GM12878 (cell line): ENCODE measurements around the gene TIMP2. TPM values are rescaled to one million over a fixed set of nuclear protein-coding genes. Genes with fewer than 3 reads are reported as not detected.

Experiments used
- ATAC-seq: fragments of 200-7000 bp; cut with Tn5 transposase; 3 replicates; pipeline ENCODE4 v1.9.1; 2020; ENCODE audit warnings: mild to moderate bottlenecking, moderate library complexity
- BruUV-seq: library from RNA; stranded (reverse); fragments of 400-500 nt; replicated peaks from 2 replicates; lab custom pipeline; 2021; lab: Mats Ljungman, UMichigan
- CTCF ChIA-PET: fragments of 300-600 bp; sonication (Branson Sonifier 250); formaldehyde crosslinking; extraction: SDS; loops from one replicate; lab custom pipeline; 2021; ENCODE audit warnings: inconsistent platforms; lab: Yijun Ruan, JAX
- POLR2A ChIA-PET: fragments of 350-600 bp; formaldehyde crosslinking; extraction: SDS; loops from one replicate; lab custom pipeline; 2021; ENCODE audit warnings: inconsistent platforms; lab: Charles Lee
- RAD21 ChIA-PET: fragments of 300-600 bp; sonication (Branson Sonifier 250); formaldehyde crosslinking; loops from one replicate; lab custom pipeline; 2023; ENCODE audit warnings: antibody characterized with exemption; ENCODE audit not compliant: unreplicated experiment; lab: Charles Lee
- SMC1A ChIA-PET: fragments of 300-600 bp; sonication (Branson Sonifier 250); formaldehyde crosslinking; loops from one replicate; lab custom pipeline; 2023; ENCODE audit not compliant: unreplicated experiment, uncharacterized antibody; lab: Charles Lee
- DNase-seq: peaks from one replicate; pipeline ENCODE4 v3.0.0-alpha.2; 2011; ENCODE audit warnings: low read depth, low spot score
- FAIRE-seq: peaks from 3 replicates; lab custom pipeline; 2011; peaks lifted over from hg19 to GRCh38; lab: Jason Lieb, UNC
- H2AFZ ChIP-seq: 2 replicates; pipeline ENCODE4 v1.6.0; 2011; ENCODE audit warnings: low read depth, low read length, control low read depth; ENCODE audit not compliant: control insufficient read depth
- H3K27ac ChIP-seq: 2 replicates; pipeline ENCODE4 v1.5.1; 2011; ENCODE audit warnings: control low read depth; ENCODE audit not compliant: control insufficient read depth, insufficient read depth
- H3K27me3 ChIP-seq, 2 experiments: replicated peaks in 1 of 2; 2 replicates each; pipeline versions ENCODE4 v1.6.0 to v1.6.1; 2011; ENCODE audit warnings: low read length in 1 of 2; ENCODE audit not compliant: control insufficient read depth in 2 of 2, insufficient read depth in 2 of 2
- H3K36me3 ChIP-seq, 2 experiments: 2 replicates each; pipeline ENCODE4 v1.5.1; 2011; ENCODE audit warnings: low read length in 1 of 2; ENCODE audit not compliant: control insufficient read depth in 2 of 2, insufficient read depth in 2 of 2
- H3K4me1 ChIP-seq: 2 replicates; pipeline ENCODE4 v1.6.1; 2011; ENCODE audit warnings: mild to moderate bottlenecking, low read length, moderate library complexity, mixed read lengths; ENCODE audit not compliant: control insufficient read depth, insufficient read depth
- H3K4me2 ChIP-seq: 2 replicates; pipeline ENCODE4 v1.6.0; 2011; ENCODE audit warnings: control low read depth; ENCODE audit not compliant: control insufficient read depth, insufficient read depth
- H3K4me3 ChIP-seq: fragments of 200-600 bp; sonication (generic); 2 replicates; pipeline ENCODE4 v1.5.1; 2016
- H3K79me2 ChIP-seq: 2 replicates; pipeline ENCODE4 v1.6.0; 2011; ENCODE audit warnings: low read length; ENCODE audit not compliant: control insufficient read depth, insufficient read depth
- H3K9ac ChIP-seq: 2 replicates; pipeline ENCODE4 v1.8.0; 2011; ENCODE audit warnings: low read length, control low read depth, mixed read lengths; ENCODE audit not compliant: control insufficient read depth, insufficient read depth
- H3K9me3 ChIP-seq: replicated peaks from 3 replicates; pipeline ENCODE4 v1.5.1; 2011; ENCODE audit warnings: mild to moderate bottlenecking, low read length; ENCODE audit not compliant: control insufficient read depth, insufficient read depth
- H4K20me1 ChIP-seq: 2 replicates; pipeline ENCODE4 v1.6.0; 2011; ENCODE audit not compliant: control insufficient read depth, insufficient read depth
- FOXK2 ChIP-seq: fragments of 450-650 bp; IDR thresholded peaks from 2 replicates; pipeline ENCODE4 v1.6.1; 2017; ENCODE audit warnings: mild to moderate bottlenecking, moderate library complexity
- MYC ChIP-seq: IDR thresholded peaks from 2 replicates; pipeline ENCODE4 v1.6.1; 2011; ENCODE audit warnings: mild to moderate bottlenecking, low read length, moderate library complexity, inconsistent platforms; ENCODE audit not compliant: insufficient read depth, insufficient replicate concordance, insufficient read length, severe bottlenecking
- POLR2AphosphoS2 ChIP-seq: IDR thresholded peaks from 2 replicates; pipeline ENCODE4 v1.6.1; 2011; ENCODE audit warnings: low read depth, mild to moderate bottlenecking, low read length, improper control_type of control experiment, moderate library complexity
- POU2F2 ChIP-seq: IDR thresholded peaks from 3 replicates; pipeline ENCODE4 v1.6.1; 2011; ENCODE audit warnings: low read depth, mild to moderate bottlenecking, low read length, borderline replicate concordance
- RAD51 ChIP-seq: fragments of 450-650 bp; IDR thresholded peaks from 2 replicates; pipeline ENCODE4 v1.6.1; 2016; ENCODE audit warnings: moderate library complexity, mild to moderate bottlenecking, inconsistent platforms
- SMAD5 ChIP-seq: IDR thresholded peaks from 2 replicates; pipeline ENCODE4 v1.6.1; 2016; ENCODE audit warnings: antibody characterized with exemption, low read depth
- WGBS: methylation state at CpG from one replicate; pipeline ENCODE4 v1.1.6; 2016; ENCODE audit warnings: low lambda C conversion rate; ENCODE audit not compliant: insufficient replicate concordance, insufficient coverage; ENCODE audit errors: missing lambda C conversion rate; 5-methylcytosine and 5-hydroxymethylcytosine counted together
- in situ Hi-C: fragments of 300-500 bp; cut with MboI; formaldehyde crosslinking; loops from 9 replicates; pipeline ENCODE4 v1.14.3; 2018; ENCODE audit warnings: mixed read lengths
- intact Hi-C: fragments of 100-400 bp; cut with micrococcal nuclease; formaldehyde crosslinking; loops from one replicate; pipeline ENCODE4 v1.14.2; 2022; ENCODE audit not compliant: unreplicated experiment
- polyA plus RNA-seq, 11 experiments: library from polyadenylated mRNA; depleted of rRNA in 4 of 11; unstranded in 6 of 11; stranded (reverse) in 5 of 11; fragments of >200 nt; fragmentation: Nextera tagmentation in 4 of 11; fragmentation: Illumina TruSeq in 1 of 11; extraction: Ambion mirVana in 4 of 11; extraction: Trizol in 1 of 11; gene quantifications; 1 replicate in 1 of 11; 2 replicates in 10 of 11; pipeline versions ENCODE4 v1.2.1 to v1.2.3, GENCODE V29; 2011 to 2016; ENCODE audit warnings: inconsistent platforms in 2 of 11, missing spikeins in 2 of 11, low read depth in 1 of 11
- total RNA-seq, 4 experiments: library from RNA; depleted of rRNA in 3 of 4; stranded (reverse); fragments of >200 nt in 3 of 4; fragmentation: Illumina TruSeq in 1 of 4; extraction: Trizol in 1 of 4; gene quantifications; 2 replicates each; pipeline versions ENCODE4 v1.2.1 to v1.2.3, GENCODE V29; 2013 to 2021
- TF ChIP-seq, protein P1 (sequence below): fragments of 450-650 bp; conservative IDR thresholded peaks from 2 replicates; pipeline ENCODE4 v1.6.1; 2017; ENCODE audit warnings: mild to moderate bottlenecking, moderate library complexity
- TF ChIP-seq, protein P2 (sequence below): IDR thresholded peaks from 2 replicates; pipeline ENCODE4 v1.6.1; 2012; ENCODE audit warnings: mild to moderate bottlenecking, low read depth, low read length
- TF ChIP-seq, protein P3 (sequence below): fragments of 450-650 bp; IDR thresholded peaks from 2 replicates; pipeline ENCODE4 v1.6.1; 2017; ENCODE audit warnings: mild to moderate bottlenecking, moderate library complexity
- TF ChIP-seq, protein P4 (sequence below): fragments of 450-650 bp; IDR thresholded peaks from 2 replicates; pipeline ENCODE4 v1.6.1; 2017; ENCODE audit warnings: mild to moderate bottlenecking

Gene TIMP2
- total and polyA plus RNA-seq, 10 of the 15 experiments (the other 5 are each of a cell fraction or from before 2014, with no cell fraction given): 0.03 to 0.41 (median 0.04) TPM; not detected in 7

DNA sequence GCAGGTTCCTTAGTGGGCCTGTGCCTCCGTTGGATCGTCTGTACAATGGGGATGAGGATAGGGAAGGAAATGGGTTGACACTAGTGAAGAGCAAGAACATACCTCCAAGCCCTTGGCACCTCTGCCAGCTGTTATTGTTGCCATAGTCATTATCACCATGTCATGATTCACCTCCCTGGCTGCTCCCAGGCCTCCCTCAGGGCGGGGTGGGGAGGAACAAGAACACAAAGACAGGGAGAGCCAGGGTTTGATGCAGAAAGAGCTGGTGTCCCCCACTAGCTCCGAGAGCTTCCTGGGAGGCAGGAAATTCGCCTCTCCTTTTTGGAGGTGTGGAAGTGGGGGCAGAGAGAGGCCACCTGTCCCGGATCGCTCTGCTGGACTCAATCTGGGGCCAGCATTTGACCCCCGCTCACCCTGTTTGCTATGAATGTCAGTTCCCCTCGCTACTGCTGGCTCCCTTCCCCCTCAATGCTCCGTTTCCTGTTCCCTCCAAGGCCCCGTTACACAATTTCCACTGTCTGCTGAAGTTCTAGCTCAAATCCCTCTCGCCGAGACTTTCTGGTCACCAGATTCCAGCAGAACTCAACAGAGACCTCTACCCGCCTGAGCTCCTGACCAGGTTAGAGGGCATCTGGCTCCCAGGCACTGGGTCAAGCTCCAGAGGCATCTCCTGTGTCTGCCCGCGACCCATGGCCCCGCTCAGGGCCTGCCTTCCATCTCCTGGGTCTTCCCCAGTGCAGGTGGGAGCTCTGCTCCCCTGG, 9.1 kb downstream of the TIMP2 start (continued):
- TF ChIP-seq POLR2AphosphoS2 (no peak), RAD51 (no peak), FOXK2 (no peak), SMAD5 (no peak)
- TF ChIP-seq, protein P1, sequence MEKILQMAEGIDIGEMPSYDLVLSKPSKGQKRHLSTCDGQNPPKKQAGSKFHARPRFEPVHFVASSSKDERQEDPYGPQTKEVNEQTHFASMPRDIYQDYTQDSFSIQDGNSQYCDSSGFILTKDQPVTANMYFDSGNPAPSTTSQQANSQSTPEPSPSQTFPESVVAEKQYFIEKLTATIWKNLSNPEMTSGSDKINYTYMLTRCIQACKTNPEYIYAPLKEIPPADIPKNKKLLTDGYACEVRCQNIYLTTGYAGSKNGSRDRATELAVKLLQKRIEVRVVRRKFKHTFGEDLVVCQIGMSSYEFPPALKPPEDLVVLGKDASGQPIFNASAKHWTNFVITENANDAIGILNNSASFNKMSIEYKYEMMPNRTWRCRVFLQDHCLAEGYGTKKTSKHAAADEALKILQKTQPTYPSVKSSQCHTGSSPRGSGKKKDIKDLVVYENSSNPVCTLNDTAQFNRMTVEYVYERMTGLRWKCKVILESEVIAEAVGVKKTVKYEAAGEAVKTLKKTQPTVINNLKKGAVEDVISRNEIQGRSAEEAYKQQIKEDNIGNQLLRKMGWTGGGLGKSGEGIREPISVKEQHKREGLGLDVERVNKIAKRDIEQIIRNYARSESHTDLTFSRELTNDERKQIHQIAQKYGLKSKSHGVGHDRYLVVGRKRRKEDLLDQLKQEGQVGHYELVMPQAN: no peak
- TF ChIP-seq, protein P2, sequence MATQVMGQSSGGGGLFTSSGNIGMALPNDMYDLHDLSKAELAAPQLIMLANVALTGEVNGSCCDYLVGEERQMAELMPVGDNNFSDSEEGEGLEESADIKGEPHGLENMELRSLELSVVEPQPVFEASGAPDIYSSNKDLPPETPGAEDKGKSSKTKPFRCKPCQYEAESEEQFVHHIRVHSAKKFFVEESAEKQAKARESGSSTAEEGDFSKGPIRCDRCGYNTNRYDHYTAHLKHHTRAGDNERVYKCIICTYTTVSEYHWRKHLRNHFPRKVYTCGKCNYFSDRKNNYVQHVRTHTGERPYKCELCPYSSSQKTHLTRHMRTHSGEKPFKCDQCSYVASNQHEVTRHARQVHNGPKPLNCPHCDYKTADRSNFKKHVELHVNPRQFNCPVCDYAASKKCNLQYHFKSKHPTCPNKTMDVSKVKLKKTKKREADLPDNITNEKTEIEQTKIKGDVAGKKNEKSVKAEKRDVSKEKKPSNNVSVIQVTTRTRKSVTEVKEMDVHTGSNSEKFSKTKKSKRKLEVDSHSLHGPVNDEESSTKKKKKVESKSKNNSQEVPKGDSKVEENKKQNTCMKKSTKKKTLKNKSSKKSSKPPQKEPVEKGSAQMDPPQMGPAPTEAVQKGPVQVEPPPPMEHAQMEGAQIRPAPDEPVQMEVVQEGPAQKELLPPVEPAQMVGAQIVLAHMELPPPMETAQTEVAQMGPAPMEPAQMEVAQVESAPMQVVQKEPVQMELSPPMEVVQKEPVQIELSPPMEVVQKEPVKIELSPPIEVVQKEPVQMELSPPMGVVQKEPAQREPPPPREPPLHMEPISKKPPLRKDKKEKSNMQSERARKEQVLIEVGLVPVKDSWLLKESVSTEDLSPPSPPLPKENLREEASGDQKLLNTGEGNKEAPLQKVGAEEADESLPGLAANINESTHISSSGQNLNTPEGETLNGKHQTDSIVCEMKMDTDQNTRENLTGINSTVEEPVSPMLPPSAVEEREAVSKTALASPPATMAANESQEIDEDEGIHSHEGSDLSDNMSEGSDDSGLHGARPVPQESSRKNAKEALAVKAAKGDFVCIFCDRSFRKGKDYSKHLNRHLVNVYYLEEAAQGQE: no peak

DNA sequence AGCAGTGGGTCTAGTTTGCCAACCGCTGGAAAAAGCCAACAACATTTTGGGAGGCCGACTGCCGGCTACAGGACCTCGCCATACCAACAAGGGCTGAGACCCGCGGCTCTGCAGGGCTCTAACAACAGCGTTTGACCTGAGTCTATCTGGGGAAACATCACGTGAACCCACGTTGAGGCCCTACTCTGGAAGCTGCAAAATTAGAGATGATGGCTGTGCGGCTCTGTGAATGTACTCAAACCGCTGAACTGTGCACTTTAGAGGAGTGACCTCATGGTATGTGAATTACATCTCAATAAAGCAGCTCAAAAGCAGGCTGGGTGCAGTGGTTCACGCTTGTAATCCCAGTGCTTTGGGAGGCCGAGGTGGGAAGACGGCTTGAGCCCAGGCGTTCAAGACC, 12.1 kb downstream of the TIMP2 start:
- ChIA-PET CTCF (no interaction called here), SMC1A (no interaction called here), POLR2A (interaction anchor here (0.6 kb wide), 1 partner anchor 87 kb away, joined by 3 read pairs; no protein-coding TSS in a partner anchor), RAD21 (no interaction called here)
- no peaks in the 10 kb centered on the region for H4K20me1 ChIP-seq
- FAIRE-seq (no peak), DNase-seq (no peak), ATAC-seq (no peak)
- no peaks in the 10 kb centered on the region for H3K36me3 ChIP-seq
- no peak overlapping the region for H3K9ac ChIP-seq
- H3K4me3 ChIP-seq: no peak overlapping the region
- H3K9me3 ChIP-seq: no peaks in the 10 kb centered on the region
- WGBS: 44% methylated on average over 15 of the region's 15 CpGs
- H3K27ac ChIP-seq: no peak overlapping the region
- no peak overlapping the region for H3K4me2 ChIP-seq
- no peaks in the 10 kb centered on the region for H3K4me1 ChIP-seq
- intact Hi-C loops (no loop called here), in situ Hi-C loops (no loop called here)
- no peaks in the 10 kb centered on the region for H3K79me2 ChIP-seq
- no peaks in the 10 kb centered on the region; a peak in 3 of 4 replicates for H3K27me3 ChIP-seq
- no peak overlapping the region for H2AFZ ChIP-seq
- BruUV-seq: no TSS peak
- TF ChIP-seq, protein P3, sequence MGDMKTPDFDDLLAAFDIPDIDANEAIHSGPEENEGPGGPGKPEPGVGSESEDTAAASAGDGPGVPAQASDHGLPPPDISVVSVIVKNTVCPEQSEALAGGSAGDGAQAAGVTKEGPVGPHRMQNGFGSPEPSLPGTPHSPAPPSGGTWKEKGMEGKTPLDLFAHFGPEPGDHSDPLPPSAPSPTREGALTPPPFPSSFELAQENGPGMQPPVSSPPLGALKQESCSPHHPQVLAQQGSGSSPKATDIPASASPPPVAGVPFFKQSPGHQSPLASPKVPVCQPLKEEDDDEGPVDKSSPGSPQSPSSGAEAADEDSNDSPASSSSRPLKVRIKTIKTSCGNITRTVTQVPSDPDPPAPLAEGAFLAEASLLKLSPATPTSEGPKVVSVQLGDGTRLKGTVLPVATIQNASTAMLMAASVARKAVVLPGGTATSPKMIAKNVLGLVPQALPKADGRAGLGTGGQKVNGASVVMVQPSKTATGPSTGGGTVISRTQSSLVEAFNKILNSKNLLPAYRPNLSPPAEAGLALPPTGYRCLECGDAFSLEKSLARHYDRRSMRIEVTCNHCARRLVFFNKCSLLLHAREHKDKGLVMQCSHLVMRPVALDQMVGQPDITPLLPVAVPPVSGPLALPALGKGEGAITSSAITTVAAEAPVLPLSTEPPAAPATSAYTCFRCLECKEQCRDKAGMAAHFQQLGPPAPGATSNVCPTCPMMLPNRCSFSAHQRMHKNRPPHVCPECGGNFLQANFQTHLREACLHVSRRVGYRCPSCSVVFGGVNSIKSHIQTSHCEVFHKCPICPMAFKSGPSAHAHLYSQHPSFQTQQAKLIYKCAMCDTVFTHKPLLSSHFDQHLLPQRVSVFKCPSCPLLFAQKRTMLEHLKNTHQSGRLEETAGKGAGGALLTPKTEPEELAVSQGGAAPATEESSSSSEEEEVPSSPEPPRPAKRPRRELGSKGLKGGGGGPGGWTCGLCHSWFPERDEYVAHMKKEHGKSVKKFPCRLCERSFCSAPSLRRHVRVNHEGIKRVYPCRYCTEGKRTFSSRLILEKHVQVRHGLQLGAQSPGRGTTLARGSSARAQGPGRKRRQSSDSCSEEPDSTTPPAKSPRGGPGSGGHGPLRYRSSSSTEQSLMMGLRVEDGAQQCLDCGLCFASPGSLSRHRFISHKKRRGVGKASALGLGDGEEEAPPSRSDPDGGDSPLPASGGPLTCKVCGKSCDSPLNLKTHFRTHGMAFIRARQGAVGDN: no peak
- TF ChIP-seq POU2F2 (no peak), MYC (no peak)
- TF ChIP-seq, protein P4, sequence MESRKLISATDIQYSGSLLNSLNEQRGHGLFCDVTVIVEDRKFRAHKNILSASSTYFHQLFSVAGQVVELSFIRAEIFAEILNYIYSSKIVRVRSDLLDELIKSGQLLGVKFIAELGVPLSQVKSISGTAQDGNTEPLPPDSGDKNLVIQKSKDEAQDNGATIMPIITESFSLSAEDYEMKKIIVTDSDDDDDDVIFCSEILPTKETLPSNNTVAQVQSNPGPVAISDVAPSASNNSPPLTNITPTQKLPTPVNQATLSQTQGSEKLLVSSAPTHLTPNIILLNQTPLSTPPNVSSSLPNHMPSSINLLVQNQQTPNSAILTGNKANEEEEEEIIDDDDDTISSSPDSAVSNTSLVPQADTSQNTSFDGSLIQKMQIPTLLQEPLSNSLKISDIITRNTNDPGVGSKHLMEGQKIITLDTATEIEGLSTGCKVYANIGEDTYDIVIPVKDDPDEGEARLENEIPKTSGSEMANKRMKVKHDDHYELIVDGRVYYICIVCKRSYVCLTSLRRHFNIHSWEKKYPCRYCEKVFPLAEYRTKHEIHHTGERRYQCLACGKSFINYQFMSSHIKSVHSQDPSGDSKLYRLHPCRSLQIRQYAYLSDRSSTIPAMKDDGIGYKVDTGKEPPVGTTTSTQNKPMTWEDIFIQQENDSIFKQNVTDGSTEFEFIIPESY: no peak
